GM19455 (cell line): ENCODE measurements around the gene RYR2.

ENCODE experiments used
- ATAC-seq: cut with Tn5 transposase; IDR thresholded peaks from one replicate; pipeline ENCODE4 v1.9.1; 2021; ENCODE audit not compliant: unreplicated experiment

RYR2 gene

GRCh38 chr1:237041795-237042525, at the start of gene RYR2:
Gene RYR2 (plus strand): TSS chr1:237042184. CDS start chr1:237042522, 338 bp downstream.
- no peak for ATAC-seq

DNA sequence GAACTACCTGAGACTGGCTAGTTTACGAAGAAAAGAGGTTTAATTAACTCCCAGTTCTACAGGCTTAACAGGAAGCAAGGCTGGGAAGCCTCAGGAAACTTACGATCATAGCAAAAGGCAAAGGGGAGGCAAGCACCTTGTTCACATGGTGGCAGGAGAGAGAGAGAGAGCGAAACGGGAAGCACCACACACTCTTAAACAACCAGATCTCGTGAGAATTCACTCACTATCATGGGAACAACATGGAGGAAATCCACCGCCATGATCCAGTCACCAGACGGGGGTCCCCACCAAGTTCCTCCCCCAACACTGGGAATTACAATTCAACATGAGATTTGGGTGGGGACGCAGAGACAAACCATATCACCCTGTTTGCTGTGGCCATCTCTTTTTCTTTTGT, 49.5 kb upstream of the RYR2 start:
- no peak for ATAC-seq

DNA sequence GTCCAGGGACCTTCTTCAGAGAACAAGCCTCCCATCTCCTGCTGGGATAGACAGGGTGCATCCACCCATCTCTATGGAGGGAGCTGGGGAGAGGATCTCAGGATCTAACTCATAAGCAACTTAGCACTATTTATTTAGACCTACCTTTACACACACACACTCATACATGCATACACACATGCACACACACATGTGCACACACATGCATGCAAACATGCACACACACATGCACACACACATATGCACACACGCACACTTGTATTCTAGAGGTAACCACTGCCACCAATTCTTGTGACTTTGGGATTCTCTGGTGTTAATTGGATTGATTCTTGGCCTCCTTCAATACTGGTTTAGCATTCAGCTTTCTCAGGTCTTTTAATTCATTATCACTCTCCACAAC, 47.5 kb upstream of the RYR2 start:
- ATAC-seq: no peak

GRCh38 chr1:236997361-236997760, 44.6 kb upstream of the RYR2 start:
- no peak for ATAC-seq

- ATAC-seq: no peak
Observed at GRCh38 chr1:236997882-236998281, 44.1 kb upstream of the RYR2 start.

DNA sequence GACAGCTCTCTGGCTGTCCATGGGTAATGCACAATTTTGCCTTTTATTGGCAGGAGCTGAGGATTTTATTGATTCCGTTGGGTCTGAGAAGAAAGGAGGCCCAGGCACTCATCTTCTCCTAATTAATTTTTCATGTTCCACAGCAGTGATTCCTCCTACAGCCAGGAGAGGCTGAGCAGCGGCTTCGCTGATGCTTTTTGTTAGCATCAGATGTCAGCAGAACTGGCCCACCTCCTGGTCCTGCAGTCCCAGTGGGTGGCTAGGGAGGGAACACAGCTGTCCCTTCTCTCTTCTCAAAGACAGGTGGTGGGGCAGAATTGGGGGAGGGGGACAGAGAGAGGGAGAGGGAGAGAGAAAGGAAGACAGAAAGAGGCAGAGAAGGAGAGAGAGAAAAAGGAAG, 43.4 kb upstream of the RYR2 start:
- no peak for ATAC-seq

DNA sequence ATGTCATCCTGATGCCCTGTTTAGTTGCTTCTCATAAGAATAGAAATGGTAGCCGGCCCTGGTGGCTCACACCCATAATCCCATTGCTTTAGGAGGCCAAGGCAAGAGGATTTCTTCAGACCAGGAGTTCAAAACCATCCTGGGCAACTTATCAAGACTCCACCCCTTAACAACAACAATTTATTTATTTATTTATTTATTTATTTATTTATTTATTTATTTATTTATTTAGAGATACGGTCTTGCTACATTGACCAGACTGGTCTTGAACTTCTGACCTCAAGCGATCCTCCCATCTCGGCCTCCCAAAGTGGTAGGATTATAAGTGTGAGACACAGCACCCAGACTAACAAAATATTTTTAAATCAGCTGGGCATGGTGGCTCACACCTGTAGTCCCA, 41.8 kb upstream of the RYR2 start:
- ATAC-seq: no peak

DNA sequence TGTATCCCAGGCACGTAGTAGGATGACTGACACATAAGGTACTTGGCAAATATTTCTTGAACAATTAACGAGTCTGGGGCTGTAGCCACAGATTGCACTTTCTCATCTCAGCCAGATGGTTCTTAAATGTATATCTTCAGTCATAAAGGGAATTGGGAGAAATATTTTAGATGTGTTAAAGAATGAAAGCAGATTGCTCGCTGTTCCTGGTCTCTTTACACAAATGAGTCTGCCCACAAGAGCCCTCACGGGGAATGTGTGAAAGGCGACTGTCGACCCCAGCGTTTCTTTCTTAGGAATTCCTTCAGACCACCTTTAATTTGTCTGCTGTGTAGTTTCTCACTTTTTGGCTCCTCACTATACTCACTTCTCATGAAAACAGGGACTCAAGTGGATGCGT, 38.5 kb upstream of the RYR2 start:
- ATAC-seq: no peak

DNA sequence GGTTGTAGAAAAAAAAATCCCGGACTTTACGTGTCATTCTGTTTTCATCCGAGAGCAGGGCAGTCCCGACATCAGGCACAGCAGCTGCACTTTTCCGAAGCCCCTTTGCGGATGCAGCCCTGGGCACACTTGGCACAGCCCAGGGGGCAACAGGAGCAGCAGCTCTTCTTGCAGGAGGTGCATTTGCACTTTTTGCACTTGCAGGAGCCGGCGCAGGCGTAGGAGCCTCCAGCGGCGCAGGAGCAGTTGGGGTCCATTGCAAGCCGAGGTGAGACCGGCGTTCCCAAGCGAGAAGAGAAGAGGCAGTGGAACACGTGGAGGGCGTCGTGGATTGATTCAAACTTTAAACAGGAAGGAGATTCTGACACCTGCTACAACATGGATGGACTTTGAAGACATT, 37.9 kb upstream of the RYR2 start, which contains the start of gene MT1HL1:
Gene MT1HL1 (minus strand): TSS at position 326 of the 400 bp plus-strand sequence. CDS start 69 bp downstream, at position 257.
- ATAC-seq: no peak

- no peak for ATAC-seq
Observed at GRCh38 chr1:237005674-237006073, 36.3 kb upstream of the RYR2 start.

DNA sequence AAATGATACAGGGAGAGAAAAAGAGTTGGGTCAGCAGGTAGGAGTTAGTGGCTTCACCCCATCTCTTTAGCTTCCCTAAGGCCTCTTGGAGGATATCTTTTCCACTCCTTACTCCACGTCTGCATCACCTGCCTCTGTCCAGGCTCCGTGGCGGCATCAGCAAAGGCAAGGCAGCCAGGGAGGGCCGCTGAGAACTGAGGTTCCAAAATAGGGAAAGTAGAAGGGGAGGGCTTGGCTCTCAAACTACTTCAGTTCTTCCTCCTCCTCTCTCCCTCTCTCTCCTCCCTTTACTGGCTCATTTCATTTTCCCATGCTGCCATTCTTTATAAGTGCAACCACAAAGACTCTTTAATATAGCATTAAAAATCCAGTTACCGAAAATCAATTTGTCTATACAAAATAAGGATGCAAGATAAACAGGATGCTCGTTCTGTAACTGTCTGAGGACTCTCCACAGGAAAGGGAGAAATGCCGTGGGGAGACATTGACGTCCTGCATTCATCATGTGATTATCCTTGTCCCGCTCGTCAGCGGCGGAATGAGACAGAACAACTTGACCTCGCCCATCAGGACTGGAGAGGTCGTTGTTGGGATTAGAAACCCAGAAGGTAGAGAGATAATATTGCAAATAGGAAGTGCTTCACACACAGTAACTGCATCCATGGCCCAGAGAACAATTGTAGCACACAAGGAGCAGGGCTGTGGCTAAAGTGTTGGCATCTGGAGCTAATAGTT, 34.7 kb upstream of the RYR2 start:
- ATAC-seq: no peak

GRCh38 chr1:237009611-237010010, 32.4 kb upstream of the RYR2 start:
- no peak for ATAC-seq

DNA sequence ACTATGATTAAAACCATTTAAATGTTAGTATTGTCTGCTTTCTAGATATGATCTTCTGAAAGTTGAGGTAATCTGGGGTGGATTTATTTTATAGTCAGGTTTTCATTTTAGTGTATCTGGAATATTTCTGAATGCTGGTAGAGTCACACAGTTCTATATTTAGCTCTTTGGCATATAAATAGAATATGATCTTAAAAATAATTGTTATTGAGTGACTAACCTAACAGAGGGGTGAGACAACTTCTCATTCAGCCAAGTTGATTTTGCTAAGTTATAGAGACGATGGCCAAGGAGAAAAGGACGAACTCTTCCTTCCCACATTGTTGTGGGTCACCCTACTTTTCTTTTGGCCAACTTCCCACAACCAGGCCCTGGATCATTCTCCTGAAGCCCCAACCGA, 30.6 kb upstream of the RYR2 start:
- no peak for ATAC-seq

- ATAC-seq: no peak
Observed at GRCh38 chr1:237012361-237012760, 29.6 kb upstream of the RYR2 start.

DNA sequence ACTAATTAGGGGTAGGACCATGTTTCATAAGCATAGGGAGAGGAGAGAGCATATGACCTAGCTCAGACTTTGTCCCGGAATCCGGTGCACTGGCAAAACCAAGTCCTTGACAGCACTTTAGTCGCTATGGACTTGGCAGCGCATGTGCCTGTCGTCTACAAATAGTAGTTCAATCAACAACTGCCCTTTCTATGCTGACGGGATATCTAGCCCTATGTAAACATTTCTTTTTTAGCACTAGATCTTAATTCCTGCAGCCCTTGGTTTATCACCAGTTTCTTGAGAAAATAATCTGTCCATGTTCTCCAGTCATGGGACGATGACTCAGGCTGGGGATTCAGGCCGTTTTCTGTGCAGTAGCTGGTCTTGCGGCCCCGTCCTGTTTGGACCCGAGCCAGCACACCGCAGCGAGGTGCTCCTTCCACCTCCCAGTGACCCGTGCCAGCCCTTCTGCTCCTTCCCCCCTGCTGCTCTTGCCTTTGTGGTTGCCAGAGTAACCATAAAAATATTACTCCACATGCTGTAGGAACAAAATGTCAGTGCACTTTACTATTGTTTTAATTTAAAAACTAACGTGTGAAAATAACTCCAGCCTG, 29.1 kb upstream of the RYR2 start:
- no peak for ATAC-seq

DNA sequence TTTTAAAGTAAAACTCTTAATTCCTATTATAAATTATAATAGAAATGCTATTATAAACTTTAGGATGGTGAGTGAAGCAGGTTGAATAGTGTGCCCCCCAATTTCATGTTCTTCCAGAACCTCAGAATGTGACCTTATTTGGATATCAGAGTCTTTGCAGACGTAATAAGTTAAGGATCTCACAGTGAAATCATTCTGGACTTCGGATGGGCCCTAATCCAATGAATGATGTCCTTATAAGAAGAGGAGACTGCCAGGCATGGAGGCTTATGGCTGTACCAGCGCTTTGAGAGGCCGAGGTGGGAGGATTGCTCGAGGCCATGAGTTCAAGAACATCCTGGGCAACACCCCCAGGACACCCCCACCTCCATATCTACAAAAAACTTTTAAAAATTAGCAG, 28.4 kb upstream of the RYR2 start:
- no peak for ATAC-seq

DNA sequence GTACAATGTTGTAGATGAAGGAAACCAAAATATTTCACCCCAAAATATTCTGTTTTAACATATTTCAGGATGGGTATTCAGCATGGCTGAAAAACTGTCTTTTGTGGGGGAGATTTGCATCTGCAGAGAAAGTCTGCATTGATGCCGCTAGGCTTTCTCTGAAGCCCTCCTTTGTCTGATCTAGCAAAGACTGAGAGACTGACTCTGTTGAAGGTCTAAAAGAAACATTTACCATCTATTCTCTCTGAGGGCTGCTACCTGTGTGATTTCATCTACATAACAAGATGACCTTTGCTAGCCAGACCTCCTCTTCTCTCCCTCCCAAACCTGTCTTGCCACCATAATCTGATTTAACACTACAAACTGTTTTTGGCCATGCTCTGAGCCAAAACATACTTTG, 25.4 kb upstream of the RYR2 start:
- ATAC-seq: no peak

DNA sequence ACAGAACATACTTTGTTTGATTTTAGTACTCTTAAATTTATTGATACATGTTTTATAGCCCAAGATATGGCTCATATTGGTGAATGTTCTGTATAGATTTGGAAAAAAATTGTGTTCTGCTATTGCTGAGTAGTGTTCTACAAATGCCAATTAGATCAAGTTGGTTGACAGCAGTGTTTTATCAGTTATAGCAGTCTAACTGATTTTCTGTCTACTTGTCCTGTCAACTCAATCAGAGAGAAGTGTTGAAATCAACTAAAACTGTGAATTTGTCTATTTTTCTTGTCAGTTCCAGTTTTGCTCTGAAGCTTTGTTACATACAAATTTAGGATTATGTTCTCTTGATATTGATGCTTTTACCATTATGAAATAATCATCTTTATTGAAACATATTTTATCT, 23.1 kb upstream of the RYR2 start:
- no peak for ATAC-seq

DNA sequence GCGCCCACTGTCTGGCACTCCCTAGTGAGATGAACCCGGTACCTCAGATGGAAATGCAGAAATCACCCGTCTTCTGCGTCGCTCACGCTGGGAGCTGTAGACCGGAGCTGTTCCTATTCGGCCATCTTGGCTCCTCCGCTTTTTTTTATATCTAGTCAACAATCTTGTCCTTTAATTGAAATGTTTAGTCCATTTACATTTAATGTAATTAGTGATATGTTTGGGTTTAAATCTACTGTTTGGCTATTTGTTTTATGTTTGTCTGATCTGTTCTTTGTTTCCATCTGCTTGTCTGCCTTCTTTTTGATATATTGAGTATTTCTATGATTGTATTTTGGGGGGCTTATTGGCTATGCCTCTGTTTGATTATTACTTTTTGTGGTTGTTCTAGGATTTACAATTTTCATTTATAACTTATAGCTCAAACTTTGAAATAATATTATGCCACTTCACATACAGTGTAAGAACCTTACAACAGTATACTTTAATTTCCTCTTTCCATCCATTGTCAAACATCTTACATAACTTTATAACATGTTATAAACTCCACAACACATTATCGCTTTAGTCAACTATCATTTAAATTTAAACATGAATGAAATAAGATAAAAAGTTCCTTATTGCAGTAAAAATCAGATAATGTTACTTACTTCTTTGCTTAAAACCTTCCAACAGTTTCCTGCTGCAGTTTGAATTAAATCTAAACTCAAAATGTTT, 16.5 kb upstream of the RYR2 start:
- no peak for ATAC-seq

DNA sequence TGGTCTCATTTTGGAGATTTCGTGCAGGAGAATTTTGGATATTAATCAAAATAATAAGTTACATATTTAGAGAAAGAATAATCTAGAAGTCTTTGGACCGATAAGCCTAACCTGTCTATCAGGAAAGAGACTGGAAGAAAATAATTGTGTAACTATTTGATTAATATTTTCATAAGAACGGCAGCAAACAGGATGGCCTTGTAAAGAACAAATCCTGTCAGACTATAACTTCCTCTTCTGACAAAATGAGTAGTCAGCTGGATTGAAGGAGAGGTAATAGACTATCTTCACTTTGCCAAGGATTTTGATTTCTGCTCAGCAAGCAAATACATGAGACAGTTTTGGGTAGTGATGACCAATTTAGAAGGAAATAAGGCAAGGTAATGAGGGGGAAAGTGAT, 12.7 kb upstream of the RYR2 start:
- ATAC-seq: no peak

DNA sequence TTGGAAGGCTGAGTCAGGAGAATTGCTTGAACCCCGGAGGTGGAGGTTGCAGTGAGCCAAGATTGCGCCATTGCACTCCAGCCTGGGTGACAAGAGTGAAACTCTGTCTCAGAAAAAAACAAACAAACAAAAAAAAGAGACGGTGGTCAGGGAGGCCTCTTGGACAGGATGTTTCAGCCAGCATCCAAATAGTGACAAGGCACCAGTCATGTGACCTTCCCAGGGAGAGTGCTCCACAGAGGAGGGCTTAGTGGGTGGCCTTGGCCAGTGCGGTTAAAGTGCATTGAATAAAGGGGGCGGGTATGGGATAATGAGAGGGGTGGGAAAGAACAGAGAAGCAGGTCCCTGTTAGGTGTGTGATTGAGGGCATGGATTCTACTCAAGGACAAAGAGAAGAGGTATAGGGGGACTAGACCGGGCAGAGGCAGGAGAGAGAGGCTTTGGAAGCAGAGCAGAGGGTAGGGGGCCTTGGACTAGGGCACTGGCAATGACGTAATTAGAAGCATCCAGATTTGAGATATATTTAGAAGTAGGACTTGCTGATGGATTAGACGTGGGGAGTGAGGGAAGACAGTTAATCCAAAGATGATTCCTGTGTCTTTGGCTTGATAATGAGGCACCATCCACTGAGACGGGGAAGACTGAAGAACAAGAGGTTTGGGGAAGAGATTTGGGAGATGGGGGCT, 12.0 kb upstream of the RYR2 start:
- ATAC-seq: no peak
